Psoas muscle (tissue), 8 donors: Measurements from ENCODE around the gene LAMA3. TPM values are rescaled to one million over a fixed set of nuclear protein-coding genes. Genes with fewer than 3 reads are reported as not detected.
"Not testable (repeated sequence)": the region's sequence is repeated elsewhere in the genome, so short reads cannot be mapped to it uniquely, and the experiment has no call there.

ENCODE experiments used
- ATAC-seq, 4 donors: fragments of 200-7000 bp; cut with Tn5 transposase; one replicate each; pipeline ENCODE4 v1.9.1; 2020; ENCODE audit warnings: moderate library complexity in 3 of 4, mild to moderate bottlenecking in 2 of 4
- DNase-seq, 2 donors: peaks; one replicate each; pipeline ENCODE4 v3.0.0-alpha.2; 2020
- H3K27ac ChIP-seq: fragments of 200-600 bp; one replicate; pipeline ENCODE4 v1.8.0; 2022
- H3K27me3 ChIP-seq, 3 donors: fragments of 200-600 bp in 1 of 3; one replicate each; pipeline versions ENCODE4 v1.6.1 to v1.8.0; 2013 to 2022; ENCODE audit warnings: low read length in 2 of 3, mild to moderate bottlenecking in 2 of 3, moderate library complexity in 1 of 3; ENCODE audit not compliant: insufficient read depth in 3 of 3
- H3K36me3 ChIP-seq, 2 donors: fragments of 200-600 bp in 1 of 2; one replicate each; pipeline versions ENCODE4 v1.6.1 to v1.8.0; 2013 to 2022; ENCODE audit warnings: low read depth in 1 of 2, mild to moderate bottlenecking in 1 of 2, moderate library complexity in 1 of 2; ENCODE audit not compliant: insufficient read depth in 1 of 2
- H3K4me1 ChIP-seq: fragments of 200-600 bp; one replicate; pipeline ENCODE4 v1.8.0; 2022
- H3K4me3 ChIP-seq: fragments of 200-600 bp; one replicate; pipeline ENCODE4 v1.8.0; 2022; ENCODE audit warnings: mild to moderate bottlenecking
- H3K9me3 ChIP-seq: fragments of 200-600 bp; one replicate; pipeline ENCODE4 v1.8.0; 2022
- CTCF ChIP-seq: fragments of 200-600 bp; IDR thresholded peaks from one replicate; pipeline ENCODE4 v1.8.0; 2022; ENCODE audit warnings: antibody characterized with exemption
- WGBS, 3 donors: extraction: QIAGEN DNeasy Blood & Tissue Kit; methylation state at CpG; one replicate each; pipeline versions ENCODE4 v1.1.6 to v1.1.7; 2013; 5-methylcytosine and 5-hydroxymethylcytosine counted together
- intact Hi-C, 2 donors: fragments of 100-400 bp; cut with DNase I; formaldehyde crosslinking; loops; one replicate each; pipeline versions ENCODE4 v1.11.0 to v1.14.2; 2022
- polyA plus RNA-seq, 3 donors: library from polyadenylated mRNA; stranded (reverse); fragments of 200-250 nt; gene quantifications; one replicate each; pipeline ENCODE4 v1.2.3, GENCODE V29; 2013
- total RNA-seq, 4 donors: library from RNA; stranded (reverse); fragmentation: NEBNext Ultra II Directional in 2 of 4; extraction: Animal tissue kit (Norgen Biotek cat#: 25700) in 2 of 4; gene quantifications; one replicate each; pipeline versions ENCODE4 v1.2.1 to v1.2.4, GENCODE V29; 2021 to 2023
- donor health status: healthy with polysubstance abuse.
- donor health status: DM: no; HTN: no; CAD: no; lungs with moderate emphysema.
- donor health status: Bipolar disorder and iron deficiency.
- donor health status: healthy.
- donor health status: DM: yes; HTN: yes; CAD: no.
- donor health status: DM: no; HTN: no; CAD: no.
- donor health status: DM: no; HTN: no; CAD: no.
- donor health status: DM: yes; HTN: yes; CAD: no.

Gene LAMA3
- total and polyA plus RNA-seq, 7 donors = 0.49 to 4.2 (median 1.8) TPM

DNA sequence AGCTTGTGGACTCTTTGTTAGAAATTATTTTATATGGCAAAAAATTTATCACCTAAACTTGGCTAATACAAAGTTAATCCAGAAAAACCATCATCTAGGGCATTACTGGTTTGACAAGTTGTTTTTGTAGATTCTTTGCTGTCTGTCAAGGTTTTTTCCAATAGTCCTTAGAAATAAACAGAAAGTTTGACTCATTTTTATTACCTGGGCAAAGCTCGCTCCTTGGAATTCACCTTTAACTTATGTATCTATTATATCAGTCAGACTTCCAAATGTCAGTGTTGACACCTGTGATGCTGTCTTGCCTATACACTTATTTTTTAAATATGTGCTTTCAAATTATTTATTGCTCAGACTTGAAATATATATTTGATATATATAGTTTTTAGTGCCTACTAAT lies 21.7 kb downstream of the LAMA3 start:
- DNase-seq (no peak), ATAC-seq (no peak)
- intact Hi-C loops = loop anchor here in 1 of 2 donors (2.0 kb wide), 1 partner anchor 28 kb away; no protein-coding TSS in a partner anchor
- WGBS, 3 donors = 93 to 96% (median 94%) methylated on average over 1 of the region's 1 CpG
- H3K36me3 ChIP-seq = no peaks in the 10 kb centered on the region
- H3K4me1 ChIP-seq = no peaks in the 10 kb centered on the region
- H3K27ac ChIP-seq = no peak overlapping the region
- peaks cover 0 to 2% (median 0%) of the 10 kb centered on the region in 3 donors for H3K27me3 ChIP-seq
- no peak for TF ChIP-seq CTCF
- H3K9me3 ChIP-seq = no peaks in the 10 kb centered on the region
- no peak overlapping the region for H3K4me3 ChIP-seq

GRCh38 chr18:23711426-23711825 lies 22.2 kb downstream of the LAMA3 start:
- Histone ChIP-seq H3K27ac (no peak overlapping the region), H3K9me3 (no peaks in the 10 kb centered on the region), H3K27me3 (peaks cover 0 to 2% (median 0%) of the 10 kb centered on the region in 3 donors), H3K36me3 (no peaks in the 10 kb centered on the region), H3K4me3 (no peak overlapping the region), H3K4me1 (no peaks in the 10 kb centered on the region)
- 56 to 73% (median 63%) methylated on average over 1 of the region's 1 CpG for WGBS, 3 donors
- no peak for TF ChIP-seq CTCF
- ATAC-seq = no peak
- DNase-seq = no peak
- intact Hi-C loops = loop anchor here in 1 of 2 donors (2.0 kb wide), 1 partner anchor 29 kb away; no protein-coding TSS in a partner anchor

DNA sequence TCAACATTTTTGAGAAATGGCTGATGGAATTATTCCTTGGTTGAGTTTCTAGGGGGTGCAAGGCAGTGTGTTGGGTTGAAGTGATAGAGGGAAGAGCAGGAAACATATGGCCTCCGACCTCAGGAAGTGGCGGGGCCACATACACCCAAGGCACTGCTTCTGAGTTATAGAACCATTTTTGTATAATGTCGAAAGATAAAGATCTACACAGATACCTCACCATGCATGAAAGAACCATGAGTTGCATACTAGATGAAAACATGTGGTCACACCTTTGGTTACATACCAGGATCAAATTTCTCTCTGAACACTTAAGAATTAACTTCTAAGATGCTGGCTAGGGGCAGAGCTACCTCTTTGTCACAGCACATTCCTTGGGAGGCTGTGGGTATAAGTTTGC lies 23.2 kb downstream of the LAMA3 start:
- Histone ChIP-seq H3K4me3 (no peak overlapping the region), H3K9me3 (no peaks in the 10 kb centered on the region), H3K27me3 (peaks cover 0 to 2% (median 0%) of the 10 kb centered on the region in 3 donors), H3K27ac (no peak overlapping the region), H3K4me1 (no peaks in the 10 kb centered on the region), H3K36me3 (no peaks in the 10 kb centered on the region)
- DNase-seq (no peak), ATAC-seq (no peak)
- TF ChIP-seq CTCF = no peak
- 77 to 80% (median 79%) methylated on average over 3 of the region's 3 CpGs for WGBS, 3 donors
- intact Hi-C loops = no loop called here

DNA sequence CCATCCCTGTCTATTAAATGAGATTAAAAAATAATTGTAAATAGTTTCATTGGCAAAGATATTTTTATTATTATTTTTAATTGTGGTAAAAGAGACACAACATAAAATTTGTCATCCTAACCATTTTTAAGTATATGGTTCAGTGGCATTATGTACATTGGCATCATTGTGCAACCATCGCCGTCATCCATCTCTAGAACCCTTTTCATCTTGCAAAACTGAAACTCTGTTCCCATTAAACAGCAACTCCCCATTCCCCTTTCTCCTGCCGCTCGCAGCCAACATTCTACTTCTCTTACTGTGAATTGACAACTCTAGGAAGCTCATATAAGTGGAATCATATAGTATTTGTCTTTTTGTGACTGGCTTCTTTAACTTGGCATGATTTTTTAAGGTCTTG lies 25.3 kb downstream of the LAMA3 start:
- H3K36me3 ChIP-seq = no peaks in the 10 kb centered on the region
- H3K9me3 ChIP-seq = no peaks in the 10 kb centered on the region
- peaks cover 0 to 2% (median 0%) of the 10 kb centered on the region in 3 donors for H3K27me3 ChIP-seq
- 94 to 97% (median 94%) methylated on average over 4 of the region's 4 CpGs for WGBS, 3 donors
- no peak overlapping the region for H3K27ac ChIP-seq
- TF ChIP-seq CTCF = no peak
- ATAC-seq = no peak
- H3K4me1 ChIP-seq = no peaks in the 10 kb centered on the region
- DNase-seq = no peak
- H3K4me3 ChIP-seq = no peak overlapping the region
- intact Hi-C loops = no loop called here

GRCh38 chr18:23716079-23716478 lies 26.8 kb downstream of the LAMA3 start:
- H3K36me3 ChIP-seq, H3K27ac ChIP-seq, H3K9me3 ChIP-seq, ATAC-seq, intact Hi-C loops, H3K4me3 ChIP-seq, DNase-seq, H3K27me3 ChIP-seq, H3K4me1 ChIP-seq: not testable (repeated sequence)
- 63 to 82% (median 63%) methylated on average over 8 of the region's 8 CpGs for WGBS, 3 donors
